Stomach smooth muscle (tissue), 2 donors: ENCODE measurements around the gene ERFL.

Source experiments
- H3K27ac ChIP-seq: one replicate; pipeline ENCODE4 v1.7.0; 2013; ENCODE audit warnings: mild to moderate bottlenecking, low read length, inconsistent platforms
- H3K27me3 ChIP-seq, 2 donors: one replicate each; pipeline ENCODE4 v1.7.0; 2013; ENCODE audit warnings: low read length in 2 of 2; ENCODE audit not compliant: insufficient read depth in 2 of 2, control insufficient read depth in 1 of 2
- H3K36me3 ChIP-seq, 2 donors: one replicate each; pipeline ENCODE4 v1.7.0; 2013; ENCODE audit warnings: low read length in 2 of 2; ENCODE audit not compliant: control insufficient read depth in 2 of 2, insufficient read depth in 2 of 2
- H3K4me1 ChIP-seq: one replicate; pipeline ENCODE4 v1.7.0; 2013; ENCODE audit warnings: low read length; ENCODE audit not compliant: control insufficient read depth, insufficient read depth
- H3K4me3 ChIP-seq, 2 donors: one replicate each; pipeline ENCODE4 v1.7.0; 2013; ENCODE audit warnings: low read length in 2 of 2
- H3K9ac ChIP-seq, 2 donors: one replicate each; pipeline ENCODE4 v1.7.0; 2013; ENCODE audit warnings: low read length in 2 of 2, mild to moderate bottlenecking in 1 of 2
- H3K9me3 ChIP-seq, 2 donors: one replicate each; pipeline ENCODE4 v1.7.0; 2013; ENCODE audit warnings: low read length in 2 of 2; ENCODE audit not compliant: control insufficient read depth in 2 of 2
- donor health status: healthy.
- donor health status: Pancreatic carcinoma.

Gene ERFL

GRCh38 chr19:41861116-41861768, 67.0 kb downstream of the ERFL start:
- no peaks in the 10 kb centered on the region for H3K9me3 ChIP-seq
- peak overlapping the region; percentile 11 for H3K27ac ChIP-seq
- peak overlapping the region; percentile 76 to 95 for H3K4me3 ChIP-seq
- no peaks in the 10 kb centered on the region for H3K27me3 ChIP-seq
- peak overlapping the region; percentile 87 to 98 for H3K9ac ChIP-seq
- H3K4me1 ChIP-seq = peaks cover 32% of the 10 kb centered on the region
- H3K36me3 ChIP-seq = peaks cover 29 to 37% of the 10 kb centered on the region in 2 donors

DNA sequence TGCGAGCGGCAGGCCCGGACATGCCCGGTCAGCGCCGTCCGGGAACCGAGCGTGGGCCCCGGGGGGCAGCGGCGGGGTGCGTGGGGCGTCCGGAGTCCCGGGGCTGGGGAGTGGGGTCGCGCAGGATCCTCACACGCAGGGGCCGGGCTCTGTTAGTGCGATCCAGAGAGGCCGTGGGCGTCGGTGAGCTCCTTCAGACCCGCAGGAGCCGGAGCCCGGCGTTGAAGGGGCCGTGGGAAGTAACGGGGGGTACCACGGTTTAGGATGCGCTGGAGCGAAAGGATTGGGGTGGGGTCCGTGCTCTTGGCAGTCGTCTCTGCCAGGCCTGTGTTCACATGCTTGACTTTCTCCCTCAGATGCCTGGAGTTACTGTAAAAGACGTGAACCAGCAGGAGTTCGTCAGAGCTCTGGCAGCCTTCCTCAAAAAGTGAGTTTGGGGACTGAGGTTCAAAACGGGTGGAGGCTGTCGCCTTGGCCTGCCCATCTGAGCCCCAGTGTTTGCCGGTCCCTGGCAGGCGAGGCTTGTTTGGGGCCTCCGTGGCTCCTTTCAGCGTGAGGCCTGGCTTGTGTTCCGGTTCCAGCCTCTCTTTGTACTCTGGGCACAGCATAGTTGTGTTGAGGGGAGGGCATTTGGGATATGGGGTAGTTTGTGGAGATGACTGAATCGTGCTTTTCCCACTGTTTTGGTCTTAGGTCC, 67.7 kb downstream of the ERFL start:
- Histone ChIP-seq H3K27ac (peak overlapping the region; percentile 99), H3K4me1 (peaks cover 32% of the 10 kb centered on the region), H3K4me3 (peak overlapping the region; percentile 76 to 95), H3K9ac (peak overlapping the region; percentile 87 to 98), H3K9me3 (no peaks in the 10 kb centered on the region), H3K36me3 (peaks cover 29 to 35% of the 10 kb centered on the region in 2 donors), H3K27me3 (no peaks in the 10 kb centered on the region)

DNA sequence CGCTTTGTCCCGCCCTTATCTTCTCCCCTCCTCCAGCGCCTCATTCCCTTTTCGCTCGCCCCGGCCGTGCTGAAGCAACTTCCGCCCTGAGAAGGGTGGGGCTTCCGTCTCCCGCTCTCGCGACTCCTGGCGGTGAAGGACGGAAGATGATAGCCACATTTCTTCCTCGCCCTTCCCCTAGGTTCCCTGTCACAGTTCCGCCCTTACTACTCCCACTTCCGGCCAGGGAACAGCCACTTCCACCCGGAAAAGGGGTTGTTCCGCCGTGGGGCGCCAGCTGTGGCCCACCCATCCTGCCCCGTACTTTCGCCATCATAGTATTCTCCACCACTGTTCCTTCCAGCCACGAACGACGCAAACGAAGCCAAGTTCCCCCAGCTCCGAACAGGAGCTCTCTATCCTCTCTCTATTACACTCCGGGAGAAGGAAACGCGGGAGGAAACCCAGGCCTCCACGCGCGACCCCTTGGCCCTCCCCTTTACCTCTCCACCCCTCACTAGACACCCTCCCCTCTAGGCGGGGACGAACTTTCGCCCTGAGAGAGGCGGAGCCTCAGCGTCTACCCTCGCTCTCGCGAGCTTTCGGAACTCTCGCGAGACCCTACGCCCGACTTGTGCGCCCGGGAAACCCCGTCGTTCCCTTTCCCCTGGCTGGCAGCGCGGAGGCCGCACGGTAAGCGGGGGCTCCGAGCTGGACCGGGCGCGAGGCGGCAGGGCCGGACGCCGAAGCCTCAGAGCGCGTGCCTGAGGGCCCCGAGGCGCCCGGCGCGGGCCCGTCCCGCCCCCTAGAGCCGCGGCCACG, 68.4 kb downstream of the ERFL start, which contains the start of gene RPS19:
Gene RPS19 (plus strand): TSS at position 638 of the 801 bp plus-strand sequence. CDS start 520 bp downstream, outside the sequence.
- H3K36me3 ChIP-seq = peaks cover 27 to 31% of the 10 kb centered on the region in 2 donors
- H3K9me3 ChIP-seq = no peaks in the 10 kb centered on the region
- H3K27me3 ChIP-seq = peaks cover 0 to 3% of the 10 kb centered on the region in 2 donors
- peak within 1 kb of the TSS; percentile 87 to 98 for H3K9ac ChIP-seq
- peak within 1 kb of the TSS; percentile 99 for H3K27ac ChIP-seq
- peak within 1 kb of the TSS; percentile 76 to 95 for H3K4me3 ChIP-seq
- peaks cover 32% of the 10 kb centered on the region for H3K4me1 ChIP-seq

- Histone ChIP-seq H3K4me1 (peaks cover 30% of the 10 kb centered on the region), H3K4me3 (peak overlapping the region; percentile 15 to 95), H3K27ac (peak overlapping the region; percentile 99), H3K36me3 (peaks cover 21 to 25% of the 10 kb centered on the region in 2 donors), H3K9ac (peak overlapping the region; percentile 29 to 42), H3K9me3 (no peaks in the 10 kb centered on the region), H3K27me3 (peaks cover 0 to 3% of the 10 kb centered on the region in 2 donors)
Observed at GRCh38 chr19:41859213-41859617, 69.0 kb downstream of the ERFL start.
